Upper lobe of left lung (tissue), 6 donors: ENCODE data around the gene GPR137. TPM values are rescaled to one million over a fixed set of nuclear protein-coding genes. Genes with fewer than 3 reads are reported as not detected.

Experiments
- ATAC-seq, 2 donors: fragments of 200-7000 bp; cut with Tn5 transposase; one replicate each; pipeline ENCODE4 v1.9.1; 2022; ENCODE audit warnings: mild to moderate bottlenecking in 2 of 2, moderate library complexity in 2 of 2; ENCODE audit not compliant: low FRiP score in 2 of 2
- DNase-seq, 2 donors: peaks; one replicate each; pipeline ENCODE4 v3.0.0-alpha.2; 2019 to 2020
- H3K27ac ChIP-seq, 4 donors: fragments of 200-600 bp; sonication (generic); one replicate each; pipeline ENCODE4 v1.5.1; 2016 to 2019
- H3K27me3 ChIP-seq, 4 donors: fragments of 200-600 bp; sonication (generic); one replicate each; pipeline ENCODE4 v1.5.1; 2017 to 2019
- H3K36me3 ChIP-seq, 4 donors: fragments of 200-600 bp; sonication (generic); one replicate each; pipeline ENCODE4 v1.5.1; 2016 to 2019
- H3K4me1 ChIP-seq, 4 donors: fragments of 200-600 bp; sonication (generic); one replicate each; pipeline ENCODE4 v1.5.1; 2018 to 2019
- H3K4me3 ChIP-seq, 4 donors: fragments of 200-600 bp; sonication (generic); one replicate each; pipeline ENCODE4 v1.5.1; 2017 to 2019; ENCODE audit warnings: mild to moderate bottlenecking in 2 of 4, moderate library complexity in 1 of 4
- H3K9me3 ChIP-seq, 4 donors: fragments of 200-600 bp; sonication (generic); one replicate each; pipeline ENCODE4 v1.5.1; 2018 to 2019
- CTCF ChIP-seq, 6 experiments: fragments of 450-650 bp in 4 of 6; fragments of 200-600 bp in 2 of 6; sonication (generic) in 2 of 6; IDR thresholded peaks; one replicate each; pipeline ENCODE4 v1.5.1; 2016 to 2019; ENCODE audit warnings: antibody characterized with exemption in 6 of 6
- EP300 ChIP-seq, 4 donors: sonication (generic); formaldehyde crosslinking; IDR thresholded peaks; one replicate each; pipeline ENCODE4 v1.5.1; 2017; ENCODE audit warnings: antibody characterized with exemption in 4 of 4, control low read depth in 2 of 4
- POLR2A ChIP-seq, 4 donors: fragments of 450-650 bp; IDR thresholded peaks; one replicate each; pipeline ENCODE4 v1.5.1; 2016 to 2017; ENCODE audit warnings: antibody characterized with exemption in 4 of 4, mild to moderate bottlenecking in 2 of 4
- POLR2AphosphoS5 ChIP-seq, 2 donors: sonication (generic); formaldehyde crosslinking; IDR thresholded peaks; one replicate each; pipeline ENCODE4 v1.5.1; 2017; ENCODE audit warnings: antibody characterized with exemption in 2 of 2
- WGBS, 2 donors: methylation state at CpG; one replicate each; pipeline ENCODE4 v1.1.5; 2017 to 2018; 5-methylcytosine and 5-hydroxymethylcytosine counted together
- small RNA-seq, 4 donors: library from RNA; depleted of rRNA; stranded (forward); fragments of <200 nt; gene quantifications; one replicate each; pipeline ENCODE3, GENCODE V24; 2016
- total RNA-seq, 6 donors: library from RNA; depleted of rRNA in 4 of 6; stranded (reverse); fragments of >200 nt in 4 of 6; gene quantifications; one replicate each; pipeline versions ENCODE4 v1.1.0 to v1.2.1, GENCODE V29; 2016 to 2021
- donor health status: DM: no; HTN: no; CAD: no; lungs with moderate emphysema.
- donor health status: DM: no; HTN: yes; CAD: no; lungs with severe emphysema.

GPR137 gene
- total RNA-seq, 6 donors from 2014 or later: 7.3 to 48.1 (median 27.0) TPM

GRCh38 chr11:64333556-64333955, 47.9 kb downstream of the GPR137 start:
- no peak overlapping the region for H3K27ac ChIP-seq
- H3K27me3 ChIP-seq: no peaks in the 10 kb centered on the region
- no peaks in the 10 kb centered on the region for H3K36me3 ChIP-seq
- no peaks in the 10 kb centered on the region for H3K9me3 ChIP-seq
- WGBS, 2 donors: 87 to 95% methylated on average over 8 of the region's 8 CpGs
- no peak overlapping the region for H3K4me3 ChIP-seq
- TF ChIP-seq EP300 (IDR thresholded peaks at IDR 0.05): no peak
- TF ChIP-seq POLR2AphosphoS5 (IDR thresholded peaks at IDR 0.05): no peak
- TF ChIP-seq POLR2A (IDR thresholded peaks at IDR 0.05): no peak
- TF ChIP-seq CTCF (IDR thresholded peaks at IDR 0.05): no peak
- no peak for DNase-seq
- peaks cover 17 to 33% (median 21%) of the 10 kb centered on the region in 4 donors for H3K4me1 ChIP-seq
- no peak for ATAC-seq

- no peaks in the 10 kb centered on the region for H3K36me3 ChIP-seq
- no peak overlapping the region for H3K4me3 ChIP-seq
- peak in 1 of 4 donors; percentile 16 for TF ChIP-seq EP300 (IDR thresholded peaks at IDR 0.05)
- peak; percentile 50 to 53 for TF ChIP-seq POLR2AphosphoS5 (IDR thresholded peaks at IDR 0.05)
- TF ChIP-seq POLR2A (IDR thresholded peaks at IDR 0.05): no peak
- TF ChIP-seq CTCF (IDR thresholded peaks at IDR 0.05): no peak
- H3K4me1 ChIP-seq: peaks cover 15 to 27% (median 23%) of the 10 kb centered on the region in 4 donors
- no peaks in the 10 kb centered on the region for H3K9me3 ChIP-seq
- H3K27ac ChIP-seq: peak overlapping the region in 3 of 4 donors; percentile 41 to 58 (median 42)
- no peaks in the 10 kb centered on the region for H3K27me3 ChIP-seq
- DNase-seq (peak; percentile 48 to 91), ATAC-seq (peak; percentile 70 to 85)
- 45 to 46% methylated on average over 13 of the region's 13 CpGs for WGBS, 2 donors
Measured at GRCh38 chr11:64334764-64335735, 49.4 kb downstream of the GPR137 start.

GRCh38 chr11:64337538-64338249, 52.0 kb downstream of the GPR137 start:
- H3K4me3 ChIP-seq: no peak overlapping the region
- WGBS, 2 donors: 63 to 71% methylated on average over 8 of the region's 8 CpGs
- peak overlapping the region in 2 of 4 donors; percentile 16 to 21 for H3K27ac ChIP-seq
- ATAC-seq: no peak
- DNase-seq: no peak
- peaks cover 14 to 32% (median 28%) of the 10 kb centered on the region in 4 donors for H3K4me1 ChIP-seq
- H3K36me3 ChIP-seq: no peaks in the 10 kb centered on the region
- H3K27me3 ChIP-seq: no peaks in the 10 kb centered on the region
- TF ChIP-seq POLR2A (IDR thresholded peaks at IDR 0.05): no peak
- no peak for TF ChIP-seq CTCF (IDR thresholded peaks at IDR 0.05)
- TF ChIP-seq POLR2AphosphoS5 (IDR thresholded peaks at IDR 0.05): no peak
- TF ChIP-seq EP300 (IDR thresholded peaks at IDR 0.05): no peak
- no peaks in the 10 kb centered on the region for H3K9me3 ChIP-seq

- Histone ChIP-seq H3K4me3 (no peak overlapping the region), H3K27me3 (no peaks in the 10 kb centered on the region), H3K4me1 (peaks cover 17 to 39% (median 34%) of the 10 kb centered on the region in 4 donors), H3K36me3 (no peaks in the 10 kb centered on the region), H3K9me3 (no peaks in the 10 kb centered on the region), H3K27ac (peak overlapping the region in 3 of 4 donors; percentile 16 to 82 (median 21))
- no peak for DNase-seq
- WGBS, 2 donors: 77 to 80% methylated on average over 7 to 8 of the region's 8 CpGs
- ATAC-seq: no peak
- TF ChIP-seq CTCF (IDR thresholded peaks at IDR 0.05) (no peak), POLR2AphosphoS5 (IDR thresholded peaks at IDR 0.05) (no peak)
Measured at GRCh38 chr11:64338716-64339115, 53.1 kb downstream of the GPR137 start.

Small RNA genes lying within 50 kb of the gene (small RNA-seq; reads per million reads assigned to genes)
- gene RF00019: 0 reads per million in 4 donors

Other genes starting within 250 kb of the GPR137 start
- under 1 TPM in 3 of 6 donors, not detected in 3; 0.09 to 0.30 (median 0.15) TPM for gene FLRT1, start 249.9 kb upstream of the GPR137 start, total RNA-seq
- gene MACROD1, start 119.7 kb upstream of the GPR137 start, total RNA-seq: 10 to 100 TPM; 16.7 to 59.7 (median 33.5) TPM
- gene STIP1, start 99.7 kb upstream of the GPR137 start, total RNA-seq: 100 to 1,000 TPM in 1 of 6 donors, 10 to 100 TPM in 5; 37.8 to 132 (median 82.6) TPM
- 100 to 1,000 TPM in 3 of 6 donors, 10 to 100 TPM in 3; 33.2 to 119 (median 89.3) TPM for gene FERMT3, start 79.1 kb upstream of the GPR137 start, total RNA-seq
- gene TRPT1, start 59.7 kb upstream of the GPR137 start, total RNA-seq: 10 to 100 TPM; 27.2 to 69.1 (median 35.2) TPM
- gene NUDT22, start 59.6 kb upstream of the GPR137 start, total RNA-seq: 10 to 100 TPM; 30.3 to 94.3 (median 68.0) TPM
- 10 to 100 TPM; 25.0 to 52.0 (median 39.2) TPM for gene DNAJC4, start 55.3 kb upstream of the GPR137 start, total RNA-seq
- 100 to 1,000 TPM in 3 of 6 donors, 10 to 100 TPM in 3; 25.1 to 171 (median 124) TPM for gene VEGFB, start 51.3 kb upstream of the GPR137 start, total RNA-seq
- gene FKBP2, start 44.8 kb upstream of the GPR137 start, total RNA-seq: 100 to 1,000 TPM in 1 of 6 donors, 10 to 100 TPM in 5; 40.9 to 132 (median 63.1) TPM
- 100 to 1,000 TPM in 1 of 6 donors, 10 to 100 TPM in 5; 51.4 to 118 (median 60.3) TPM for gene PPP1R14B, start 38.9 kb upstream of the GPR137 start, total RNA-seq
- 10 to 100 TPM; 19.5 to 55.5 (median 30.3) TPM for gene PLCB3, start 34.3 kb upstream of the GPR137 start, total RNA-seq
- 100 to 1,000 TPM in 2 of 6 donors, 10 to 100 TPM in 4; 59.7 to 150 (median 80.1) TPM for gene BAD, start 1.2 kb upstream of the GPR137 start, total RNA-seq
- gene KCNK4, start 5.5 kb downstream of the GPR137 start, total RNA-seq: under 1 TPM in 3 of 6 donors, not detected in 3; 0.17 to 0.55 (median 0.26) TPM
- gene CATSPERZ, start 14.5 kb downstream of the GPR137 start, total RNA-seq: 10 to 100 TPM in 1 of 6 donors, 1 to 10 TPM in 1, under 1 TPM in 2, not detected in 2; 0.51 to 62.9 (median 2.5) TPM
- 100 to 1,000 TPM in 1 of 6 donors, 10 to 100 TPM in 5; 42.7 to 109 (median 80.6) TPM for gene ESRRA, start 19.7 kb downstream of the GPR137 start, total RNA-seq
- 100 to 1,000 TPM; 110 to 215 (median 170) TPM for gene TRMT112, start 31.7 kb downstream of the GPR137 start, total RNA-seq
- gene PRDX5, start 32.3 kb downstream of the GPR137 start, total RNA-seq: 100 to 1,000 TPM; 146 to 493 (median 309) TPM
- 100 to 1,000 TPM in 1 of 6 donors, 10 to 100 TPM in 5; 12.6 to 138 (median 37.2) TPM for gene CCDC88B, start 54.4 kb downstream of the GPR137 start, total RNA-seq
- 10 to 100 TPM; 16.3 to 93.2 (median 46.7) TPM for gene RPS6KA4, start 73.3 kb downstream of the GPR137 start, total RNA-seq